ENCODE data around the gene OLFML2A.

GRCh38 chr9:124846969-124847368 is 70.0 kb downstream of the OLFML2A start:
- TF ChIP-seq EP300 (IDR thresholded peaks at IDR 0.05) (no peak), POLR2A (IDR thresholded peaks at IDR 0.05) (no peak)
- TF ChIP-seq, protein P1, sequence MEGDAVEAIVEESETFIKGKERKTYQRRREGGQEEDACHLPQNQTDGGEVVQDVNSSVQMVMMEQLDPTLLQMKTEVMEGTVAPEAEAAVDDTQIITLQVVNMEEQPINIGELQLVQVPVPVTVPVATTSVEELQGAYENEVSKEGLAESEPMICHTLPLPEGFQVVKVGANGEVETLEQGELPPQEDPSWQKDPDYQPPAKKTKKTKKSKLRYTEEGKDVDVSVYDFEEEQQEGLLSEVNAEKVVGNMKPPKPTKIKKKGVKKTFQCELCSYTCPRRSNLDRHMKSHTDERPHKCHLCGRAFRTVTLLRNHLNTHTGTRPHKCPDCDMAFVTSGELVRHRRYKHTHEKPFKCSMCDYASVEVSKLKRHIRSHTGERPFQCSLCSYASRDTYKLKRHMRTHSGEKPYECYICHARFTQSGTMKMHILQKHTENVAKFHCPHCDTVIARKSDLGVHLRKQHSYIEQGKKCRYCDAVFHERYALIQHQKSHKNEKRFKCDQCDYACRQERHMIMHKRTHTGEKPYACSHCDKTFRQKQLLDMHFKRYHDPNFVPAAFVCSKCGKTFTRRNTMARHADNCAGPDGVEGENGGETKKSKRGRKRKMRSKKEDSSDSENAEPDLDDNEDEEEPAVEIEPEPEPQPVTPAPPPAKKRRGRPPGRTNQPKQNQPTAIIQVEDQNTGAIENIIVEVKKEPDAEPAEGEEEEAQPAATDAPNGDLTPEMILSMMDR (IDR thresholded peaks at IDR 0.05) = no peak

Measured in sigmoid colon (tissue), 4 donors.